ENCODE measurements around the gene TMC7.

TMC7 gene

DNA sequence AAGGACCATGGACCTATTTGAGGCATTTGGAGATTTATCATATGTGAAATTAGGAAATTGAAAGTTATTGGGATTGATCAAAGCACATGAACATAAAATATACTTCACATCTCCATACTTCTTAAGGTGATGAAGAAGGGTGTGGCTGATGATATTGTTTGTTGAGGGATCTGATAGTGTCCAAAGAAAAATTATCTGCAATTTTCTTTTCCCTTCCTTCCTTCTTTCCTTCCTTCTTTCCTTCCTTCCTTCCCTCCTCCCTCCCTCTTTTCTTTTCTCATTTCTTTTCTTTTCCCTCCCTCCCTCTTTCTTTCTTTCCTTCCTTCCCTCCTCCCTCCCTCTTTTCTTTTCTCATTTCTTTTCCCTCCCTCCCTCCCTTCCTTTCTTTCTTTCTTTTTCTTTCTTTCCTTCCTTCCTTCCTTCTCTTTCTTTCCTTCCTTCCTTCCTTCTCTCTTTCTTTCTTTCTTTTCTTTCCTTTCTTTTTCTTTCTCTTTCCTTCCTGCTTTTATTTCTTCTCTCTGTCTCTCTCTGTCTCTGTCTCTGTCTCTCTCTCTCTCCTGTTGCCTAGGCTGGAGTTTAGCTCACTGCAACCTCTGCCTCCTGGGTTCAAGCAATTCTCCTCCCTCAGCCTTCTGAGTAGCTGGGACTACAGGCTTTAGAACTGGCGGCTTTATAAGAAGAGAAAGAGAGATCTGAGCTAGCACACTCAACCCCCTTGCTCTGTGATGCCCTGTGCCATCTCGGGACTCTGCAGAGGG is 109.1 kb downstream of the TMC7 start:
- no peak for DNase-seq

DNA sequence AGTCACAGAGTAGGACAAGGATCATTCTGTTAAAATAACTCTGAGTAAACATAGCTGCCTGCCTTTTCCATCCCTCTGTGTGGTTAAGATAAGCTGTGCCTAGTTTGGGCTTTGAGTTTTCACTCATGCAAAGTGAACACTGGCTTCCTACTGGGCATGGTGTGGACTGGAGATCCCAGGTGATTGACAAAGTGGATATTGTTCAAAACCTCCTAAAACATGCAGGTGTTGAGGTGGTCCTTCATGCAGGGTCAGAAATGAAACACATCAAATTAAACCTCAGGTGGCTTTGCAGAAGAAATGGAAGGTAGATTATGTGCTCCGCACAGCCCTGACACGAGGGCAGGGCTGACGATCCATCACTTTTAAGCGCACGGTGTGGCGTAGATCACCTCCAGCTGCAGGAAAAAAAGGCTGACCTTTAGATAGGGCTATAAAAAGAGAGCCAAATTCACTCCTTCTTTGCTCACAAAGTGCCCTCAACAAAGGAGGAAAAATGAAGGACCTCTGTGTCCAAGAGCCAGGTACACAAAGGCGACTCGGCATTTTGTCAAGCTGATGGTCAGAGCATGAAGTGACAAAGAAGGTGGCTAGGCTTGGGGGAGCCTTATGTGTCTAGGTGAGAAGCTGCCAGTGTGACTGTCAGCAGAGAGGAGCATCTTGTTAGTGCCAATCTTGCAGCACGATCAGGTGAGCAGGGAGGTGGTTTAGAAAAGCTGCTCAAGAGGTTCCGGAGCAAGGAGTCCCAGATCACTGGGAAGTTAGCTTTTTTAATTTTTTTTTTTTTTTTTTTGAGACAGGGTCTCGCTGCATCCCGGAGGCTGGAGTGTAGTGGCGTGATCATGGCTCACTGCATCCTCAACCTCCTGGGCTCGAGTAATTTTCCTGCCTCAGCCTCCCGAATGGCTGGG is 110.2 kb downstream of the TMC7 start:
- no peak for DNase-seq

DNA sequence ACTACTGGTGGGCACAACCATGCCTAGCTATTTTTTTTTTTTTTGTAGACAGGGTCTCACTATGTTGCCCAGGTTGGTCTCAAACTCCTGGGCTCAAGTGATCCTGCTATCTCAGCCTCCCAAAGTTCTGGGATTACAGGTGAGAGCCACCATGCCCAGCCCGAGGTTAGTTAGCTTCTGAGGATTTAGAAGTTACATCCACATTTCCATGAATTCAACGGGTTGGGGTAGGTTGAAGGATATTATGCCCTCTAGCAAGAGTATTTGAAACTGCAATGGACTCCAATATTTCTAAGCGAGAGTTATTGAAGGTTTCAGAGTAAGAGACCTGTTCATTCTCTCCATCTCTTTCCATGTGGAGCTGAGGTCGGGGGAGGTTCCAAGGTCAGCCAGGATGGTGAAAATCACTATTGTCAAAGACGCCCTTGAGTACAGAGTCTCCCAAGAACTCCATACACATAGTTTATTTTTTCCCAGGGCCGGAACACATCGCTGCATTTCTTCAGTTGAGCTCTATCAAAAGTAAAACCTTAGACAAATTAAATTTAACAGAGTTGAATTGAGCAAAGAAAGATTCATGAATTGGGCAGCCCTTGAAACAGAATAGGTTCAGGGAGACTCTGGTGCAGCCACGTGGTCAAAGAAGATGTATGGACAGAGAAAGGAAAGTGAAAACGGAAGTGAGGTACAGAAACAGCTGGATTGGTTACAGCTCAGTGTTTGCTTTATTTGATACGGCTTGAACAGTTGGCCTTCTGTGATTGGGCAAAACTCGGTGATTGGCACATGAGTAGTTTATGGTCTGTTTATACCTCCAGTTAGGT is 111.0 kb downstream of the TMC7 start:
- DNase-seq = no peak

DNA sequence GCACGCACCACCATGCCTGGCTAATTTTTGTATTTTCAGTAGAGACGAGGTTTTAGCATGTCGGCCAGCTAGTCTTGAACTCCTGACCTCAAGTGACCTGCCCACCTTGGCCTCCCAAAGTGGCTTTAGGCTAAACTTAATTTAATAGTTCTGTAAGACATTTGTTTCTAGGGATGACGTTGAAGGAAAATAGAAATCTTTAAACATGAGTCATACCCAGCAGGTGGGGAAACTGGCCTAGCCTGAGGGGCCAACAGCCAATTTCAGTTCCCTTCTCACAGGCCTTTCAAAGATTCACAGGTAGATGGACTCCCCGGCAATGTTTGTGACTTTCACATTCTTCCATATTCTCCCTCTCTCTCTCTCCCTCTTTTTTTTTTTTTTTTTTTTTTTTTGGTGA is 111.9 kb downstream of the TMC7 start:
- no peak for DNase-seq

DNA sequence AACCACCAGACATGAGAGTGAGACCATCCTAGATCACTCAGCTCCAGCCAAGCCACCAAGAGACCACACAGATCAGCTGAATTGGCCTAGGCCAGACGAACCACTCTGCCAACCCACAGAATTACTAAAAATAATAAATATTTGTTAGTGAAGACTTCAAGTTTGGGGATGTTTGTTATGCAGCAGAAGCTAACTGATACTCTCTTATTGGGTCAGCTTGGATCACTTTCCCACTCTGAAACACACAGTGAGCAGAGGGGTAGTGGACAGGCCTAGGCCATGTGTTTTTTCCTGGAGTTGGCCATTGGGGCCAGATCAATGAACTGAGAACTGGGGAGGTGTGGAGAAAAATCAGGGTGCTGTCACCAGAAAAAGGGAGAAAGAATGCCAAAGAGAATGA is 114.4 kb downstream of the TMC7 start:
- no peak for DNase-seq

DNA sequence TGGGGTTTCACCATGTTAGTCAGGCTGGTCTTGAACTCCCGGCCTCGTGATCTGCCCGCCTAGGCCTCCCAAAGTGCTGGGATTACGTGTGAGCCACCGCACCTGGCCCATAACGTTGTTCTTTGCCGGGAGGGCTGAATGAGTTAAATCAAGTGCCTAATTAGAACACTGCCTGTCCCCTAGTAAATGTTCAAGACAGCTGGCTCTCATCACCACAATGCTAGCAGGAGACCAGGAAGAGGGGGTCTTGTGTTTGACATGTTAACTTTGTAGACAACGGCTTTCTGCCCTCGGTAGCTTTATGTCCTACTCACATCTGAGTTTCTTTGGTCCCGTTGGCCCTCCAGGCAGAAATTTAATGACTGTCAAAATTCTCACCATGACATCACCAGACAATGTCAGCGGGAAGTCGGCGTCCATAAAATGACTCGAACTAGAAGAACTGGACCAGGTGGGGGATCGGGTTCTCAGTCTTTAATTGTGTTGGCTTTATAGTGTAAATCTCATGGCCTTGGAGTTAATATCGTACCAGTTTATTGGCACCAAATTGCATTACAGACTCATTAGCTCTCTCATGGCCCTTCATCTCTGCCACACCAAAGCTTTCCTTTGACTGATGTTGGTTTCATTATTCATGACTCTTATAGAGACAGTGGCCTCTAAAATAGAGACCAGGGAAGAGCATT is 118.6 kb downstream of the TMC7 start:
- DNase-seq = no peak

DNA sequence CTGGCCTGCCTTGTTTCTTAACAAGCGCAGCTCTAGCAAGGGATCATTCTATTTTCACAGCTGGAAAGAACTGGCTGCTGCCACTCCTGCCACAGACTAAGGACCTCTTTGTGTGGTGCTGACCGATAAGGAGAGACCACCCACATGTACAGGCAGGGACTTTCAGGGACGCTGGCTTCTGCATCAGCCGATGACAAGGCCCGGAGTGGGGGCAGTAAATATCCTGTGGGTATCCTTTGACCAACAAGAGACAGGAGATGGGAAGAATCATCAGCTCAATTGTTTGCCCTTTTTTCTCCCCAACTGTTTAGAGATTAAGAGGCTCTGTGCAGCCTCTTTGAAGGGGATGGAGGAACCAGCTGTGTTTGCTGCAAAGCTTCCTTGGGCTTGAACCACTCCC is 120.9 kb downstream of the TMC7 start:
- DNase-seq = no peak

DNA sequence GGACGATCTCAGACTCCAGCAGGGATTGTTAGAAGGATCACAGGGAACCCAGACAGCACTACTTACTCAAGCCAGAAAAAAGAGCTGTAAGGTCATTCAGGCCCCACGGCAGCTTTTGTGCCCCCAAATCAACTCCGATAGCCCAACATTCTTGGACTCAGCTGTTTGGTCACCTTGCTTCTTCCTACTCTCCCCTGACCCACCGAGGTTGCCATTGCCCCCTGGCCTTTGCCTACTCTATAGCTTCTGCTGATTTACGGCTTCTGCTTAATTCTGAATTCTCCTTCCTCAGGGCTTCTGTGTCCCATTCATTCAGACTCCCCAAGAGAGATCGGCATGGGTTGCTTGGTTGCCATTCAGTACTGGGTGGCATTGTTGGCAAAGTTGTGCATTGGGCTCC is 121.4 kb downstream of the TMC7 start:
- no peak for DNase-seq

DNA sequence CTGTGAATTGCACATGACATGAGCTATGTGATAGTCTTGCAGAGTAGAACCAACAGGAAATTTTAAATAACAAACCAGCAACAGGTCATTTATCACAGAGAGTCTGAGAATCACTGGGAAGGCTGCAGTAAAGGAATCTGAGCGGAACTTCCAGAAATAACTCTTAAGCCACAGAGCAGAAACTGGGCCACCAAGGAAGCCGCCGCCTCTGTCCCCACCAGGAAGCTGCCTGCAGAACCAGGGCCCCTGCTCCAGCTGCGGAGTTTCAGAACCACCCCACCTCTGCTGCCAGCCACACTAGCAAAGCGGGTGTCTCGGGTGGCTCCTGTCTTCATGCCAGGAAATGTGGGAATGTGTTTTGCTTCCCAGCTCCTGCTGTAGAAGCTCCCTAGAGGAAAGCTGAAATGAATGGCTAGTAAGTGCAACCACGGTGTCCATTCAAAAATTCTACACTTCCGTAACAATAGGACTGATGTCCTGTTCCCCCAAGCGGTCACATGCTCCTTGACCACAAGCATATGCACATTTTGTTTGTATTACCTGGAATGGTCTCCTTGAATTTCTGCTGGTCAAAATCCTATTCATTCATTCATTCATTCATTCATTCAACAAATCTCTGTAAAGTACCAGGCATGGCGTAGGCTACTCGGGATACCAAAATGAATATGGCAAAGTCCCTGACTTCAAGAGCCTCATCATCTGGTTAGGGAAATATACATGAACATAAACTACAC is 122.3 kb downstream of the TMC7 start:
- DNase-seq = no peak

DNA sequence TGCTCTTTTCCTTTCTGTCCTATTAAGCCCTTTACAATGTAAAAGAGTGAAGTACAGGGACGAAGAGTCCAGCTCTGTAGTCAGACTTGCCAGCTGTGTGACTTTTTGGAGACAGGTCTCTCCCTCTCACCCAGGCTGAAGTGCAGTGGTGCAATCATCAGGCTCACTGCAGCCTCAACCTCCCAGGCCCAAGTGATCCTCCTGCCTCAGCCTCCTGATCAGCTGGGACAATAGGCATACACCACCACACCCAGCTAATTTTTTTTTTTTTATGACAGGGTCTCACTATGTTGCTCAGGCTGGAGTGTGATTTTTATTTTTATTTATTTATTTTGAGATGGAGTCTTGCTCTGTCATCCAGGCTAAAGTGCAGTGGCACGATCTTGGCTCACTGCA is 122.9 kb downstream of the TMC7 start:
- no peak for DNase-seq

DNA sequence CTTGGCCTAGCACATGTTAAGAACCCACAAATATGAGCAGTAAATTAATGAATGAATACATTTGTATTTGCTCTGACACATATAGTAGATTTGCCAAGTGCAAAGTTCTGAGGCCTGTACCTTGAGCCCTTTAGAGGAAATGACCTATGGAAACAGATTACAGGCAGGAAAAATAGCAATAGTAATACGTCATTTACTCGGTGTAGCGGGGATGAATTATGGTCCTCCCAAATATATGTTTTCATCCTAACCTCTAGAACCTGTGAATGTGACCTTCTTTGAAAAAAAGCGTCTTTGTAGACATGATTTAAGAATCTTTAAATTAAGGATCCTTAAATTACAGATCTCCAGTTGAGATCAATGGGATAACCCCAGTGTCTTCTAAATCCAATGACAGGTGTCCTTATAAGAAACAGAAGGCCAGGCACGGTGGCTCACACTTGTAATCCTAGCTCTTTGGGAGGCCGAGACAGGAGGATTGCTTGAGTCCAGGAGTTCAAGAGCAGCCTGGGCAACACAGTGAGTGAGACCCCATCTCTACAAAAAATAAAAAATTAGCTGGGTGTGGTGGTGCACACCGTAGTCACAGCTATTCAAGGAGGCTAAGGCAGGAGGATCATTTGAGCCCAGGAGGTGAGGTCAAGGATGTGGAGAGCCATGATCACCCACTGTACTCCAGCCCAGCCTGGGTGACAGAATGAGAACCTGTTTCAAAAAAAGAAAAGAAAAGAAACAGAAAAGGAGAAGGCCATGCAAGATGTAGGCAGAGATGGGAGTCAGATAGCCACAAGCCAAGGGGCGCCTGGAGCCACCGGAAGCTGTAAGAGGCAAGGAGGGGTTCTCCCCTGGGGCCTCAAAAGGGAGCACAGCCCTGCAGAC is 124.9 kb downstream of the TMC7 start:
- DNase-seq = no peak

DNA sequence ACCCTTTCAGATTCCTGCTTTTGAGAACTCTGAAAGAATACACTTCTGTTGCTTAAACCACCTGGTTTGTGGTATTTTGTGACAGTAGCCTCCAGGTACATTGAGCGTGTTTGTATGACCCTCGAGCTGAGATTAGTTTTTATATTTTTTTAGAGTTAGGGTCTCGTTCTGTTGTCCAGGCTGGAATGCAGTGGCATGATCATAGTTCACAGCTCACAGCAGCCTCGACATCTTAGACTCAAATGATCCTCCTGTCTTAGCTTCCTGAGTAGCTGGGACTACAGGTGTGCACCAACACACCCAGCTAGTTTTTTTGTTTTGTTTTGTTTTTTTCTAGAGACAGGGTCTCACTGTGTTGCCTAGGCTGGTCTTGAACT is 125.5 kb downstream of the TMC7 start:
- DNase-seq = no peak

DNA sequence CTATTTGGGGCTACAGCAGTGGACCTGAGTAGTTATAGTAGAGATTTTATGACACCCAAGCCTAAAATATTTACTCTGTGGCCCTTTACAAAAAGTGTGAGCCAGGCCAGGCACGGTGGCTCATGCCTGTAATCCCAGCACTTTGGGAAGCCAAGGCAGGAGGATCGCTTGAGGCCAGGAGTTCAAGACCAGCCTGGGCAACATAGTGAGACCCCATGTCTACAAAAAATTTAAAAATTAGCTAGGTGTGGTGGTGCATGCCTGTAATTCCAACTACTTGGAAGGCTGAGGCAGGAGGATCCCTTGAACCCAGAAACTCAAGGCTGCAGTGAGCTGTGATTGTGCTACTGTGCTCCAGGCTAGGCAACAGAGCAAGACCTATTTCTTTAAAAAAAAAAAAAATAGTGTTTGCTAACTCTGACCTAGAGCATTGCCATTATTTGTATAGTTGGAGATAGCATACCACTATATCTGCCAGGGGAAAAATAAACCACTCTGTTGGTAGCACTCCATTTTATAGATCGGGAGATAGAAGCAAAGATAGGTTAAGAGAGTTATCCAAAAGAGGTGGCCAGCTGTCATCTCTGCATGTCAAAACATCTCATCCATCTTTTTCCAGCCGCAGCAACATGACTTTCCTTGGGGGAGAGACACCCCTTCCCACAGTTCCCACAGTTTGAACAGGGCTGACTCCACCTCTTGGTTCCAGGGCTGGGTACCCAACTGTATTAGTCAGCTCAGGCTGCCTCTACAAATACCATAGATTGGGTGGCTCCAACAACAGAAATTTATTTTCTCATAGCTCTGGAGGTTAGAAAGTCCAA is 127.0 kb downstream of the TMC7 start:
- DNase-seq = no peak

DNA sequence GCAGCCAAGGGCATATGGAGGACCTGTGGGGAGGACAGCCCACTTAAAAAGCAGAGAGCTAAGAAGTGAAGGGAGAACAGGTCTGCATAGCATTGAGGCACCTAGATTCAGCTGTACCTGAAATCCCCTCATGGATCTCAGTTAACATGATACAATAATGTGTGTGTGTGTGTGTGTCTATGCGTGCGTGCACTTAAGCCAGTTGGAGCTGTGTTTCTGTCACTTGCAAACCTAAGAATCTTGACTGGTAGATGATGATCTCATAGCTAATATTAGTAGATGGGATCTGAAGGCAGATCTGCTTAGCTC is 128.3 kb downstream of the TMC7 start:
- DNase-seq = no peak

All from activated CD8-positive, alpha-beta memory T cell treated with anti-CD3 and anti-CD28 coated beads, Interleukin-2, amount 50 U/mL, for 4 hours (primary cell).